HL-60 (cell line): Measurements from ENCODE around the gene SRPRA.

Experiments used
- DNase-seq, 2 experiments: peaks; one replicate each; pipeline ENCODE4 v3.0.0-alpha.2; 2010 to 2020; ENCODE audit warnings: low read depth in 1 of 2, low spot score in 1 of 2
- H3K27ac ChIP-seq: fragments of 250-450 bp; sonication (Bioruptor Pico); replicated peaks from 2 replicates; pipeline ENCODE4 v1.5.1; 2020; ENCODE audit warnings: mild to moderate bottlenecking, moderate library complexity
- H3K27me3 ChIP-seq: fragments of 250-450 bp; sonication (Bioruptor Pico); 2 replicates; pipeline ENCODE4 v1.5.1; 2021; ENCODE audit warnings: mild to moderate bottlenecking, moderate library complexity; ENCODE audit not compliant: insufficient read depth, poor library complexity, severe bottlenecking
- H3K4me3 ChIP-seq: replicated peaks from 2 replicates; pipeline ENCODE4 v1.5.1; 2011; ENCODE audit warnings: mild to moderate bottlenecking, control low read depth, low read length; ENCODE audit not compliant: insufficient read depth
- GABPA ChIP-seq: IDR thresholded peaks from 2 replicates; pipeline ENCODE4 v1.6.1; 2012; ENCODE audit warnings: low read depth
- POLR2AphosphoS5 ChIP-seq: IDR thresholded peaks from 2 replicates; pipeline ENCODE4 v1.6.1; 2012; ENCODE audit warnings: low read depth
- SPI1 ChIP-seq: IDR thresholded peaks from 2 replicates; pipeline ENCODE4 v1.6.1; 2012; ENCODE audit warnings: low read depth, mild to moderate bottlenecking, borderline replicate concordance
- long read RNA-seq: library from polyadenylated mRNA; unstranded; transcript quantifications from one replicate; pipeline ENCODE4 v2.0.0, GENCODE V29; 2020
- TF ChIP-seq, protein P1 (sequence below): IDR thresholded peaks from one replicate; pipeline ENCODE4 v1.5.1; 2011; ENCODE audit warnings: low read length, control low read depth, inconsistent platforms; ENCODE audit not compliant: insufficient read depth
- TF ChIP-seq, protein P2 (sequence below): IDR thresholded peaks from 2 replicates; pipeline ENCODE4 v1.6.1; 2012; ENCODE audit warnings: low read depth; ENCODE audit not compliant: insufficient replicate concordance

SRPRA gene, protein sequence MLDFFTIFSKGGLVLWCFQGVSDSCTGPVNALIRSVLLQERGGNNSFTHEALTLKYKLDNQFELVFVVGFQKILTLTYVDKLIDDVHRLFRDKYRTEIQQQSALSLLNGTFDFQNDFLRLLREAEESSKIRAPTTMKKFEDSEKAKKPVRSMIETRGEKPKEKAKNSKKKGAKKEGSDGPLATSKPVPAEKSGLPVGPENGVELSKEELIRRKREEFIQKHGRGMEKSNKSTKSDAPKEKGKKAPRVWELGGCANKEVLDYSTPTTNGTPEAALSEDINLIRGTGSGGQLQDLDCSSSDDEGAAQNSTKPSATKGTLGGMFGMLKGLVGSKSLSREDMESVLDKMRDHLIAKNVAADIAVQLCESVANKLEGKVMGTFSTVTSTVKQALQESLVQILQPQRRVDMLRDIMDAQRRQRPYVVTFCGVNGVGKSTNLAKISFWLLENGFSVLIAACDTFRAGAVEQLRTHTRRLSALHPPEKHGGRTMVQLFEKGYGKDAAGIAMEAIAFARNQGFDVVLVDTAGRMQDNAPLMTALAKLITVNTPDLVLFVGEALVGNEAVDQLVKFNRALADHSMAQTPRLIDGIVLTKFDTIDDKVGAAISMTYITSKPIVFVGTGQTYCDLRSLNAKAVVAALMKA
- long read RNA-seq, transcript SRPRA-201 (14 exons, 3,069 nt), result major isoform, 327 of 379 reads
- long read RNA-seq, transcript SRPRA-206 (13 exons, 2,453 nt), result minor isoform, 8 of 379 reads
- long read RNA-seq, partial matches to known transcripts, result 21 of 379 reads
- long read RNA-seq, other reads (novel, unspliced or antisense), result 23 of 379 reads

DNA sequence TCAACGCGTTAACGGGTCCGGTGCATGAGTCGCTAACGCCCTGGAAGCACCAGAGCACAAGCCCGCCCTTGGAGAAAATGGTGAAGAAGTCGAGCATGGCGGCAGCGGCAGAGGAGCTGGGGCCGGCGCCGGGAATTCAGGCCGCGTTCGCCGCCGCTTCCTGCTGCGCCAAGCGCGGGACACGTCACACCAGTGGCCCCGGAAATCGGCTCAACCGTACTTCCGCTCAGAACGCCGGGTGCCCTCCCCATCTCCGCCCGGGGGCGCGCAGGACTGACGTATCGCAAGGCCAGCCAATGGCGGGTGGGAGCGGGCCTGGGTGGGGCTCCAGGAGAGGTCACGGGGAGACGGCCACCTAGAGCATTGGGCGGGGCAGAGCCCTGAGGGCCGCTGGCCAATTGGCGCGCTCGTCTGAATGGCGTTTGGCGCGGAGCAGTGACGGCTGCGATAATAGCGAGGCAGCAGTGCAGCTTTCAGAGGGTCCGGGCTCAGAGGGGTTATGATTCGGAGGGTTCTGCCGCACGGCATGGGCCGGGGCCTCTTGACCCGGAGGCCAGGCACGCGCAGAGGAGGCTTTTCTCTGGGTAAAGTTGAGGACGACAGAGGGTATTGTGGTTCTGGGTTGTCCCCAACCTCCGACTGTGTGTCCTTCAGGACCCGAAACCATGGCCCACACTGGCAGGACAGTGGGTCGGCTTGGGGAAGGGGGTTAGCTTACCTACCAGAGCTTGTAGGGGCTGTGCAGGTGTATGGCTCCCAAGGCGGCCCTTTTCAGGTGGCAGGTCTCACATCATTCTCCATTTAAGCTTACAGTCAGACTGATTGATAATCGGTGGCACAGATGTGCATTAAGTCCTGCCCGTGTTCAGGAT is at the start of gene SRPRA, which contains the start of gene FOXRED1:
Gene SRPRA (minus strand): TSS at position 188 of the 872 bp plus-strand sequence. CDS start 91 bp downstream, at position 97.
Gene FOXRED1 (plus strand): TSS at position 447 of the 872 bp plus-strand sequence. CDS start 53 bp downstream, at position 500.
- no peaks in the 10 kb centered on the region for H3K27me3 ChIP-seq
- H3K27ac ChIP-seq, result peak within 1 kb of the TSS; percentile 86
- TF ChIP-seq GABPA (peak; percentile 91), POLR2AphosphoS5 (peak; percentile 73), SPI1 (peak; percentile 25; the same call in 1 of the 2 replicates)
- TF ChIP-seq, protein P1, sequence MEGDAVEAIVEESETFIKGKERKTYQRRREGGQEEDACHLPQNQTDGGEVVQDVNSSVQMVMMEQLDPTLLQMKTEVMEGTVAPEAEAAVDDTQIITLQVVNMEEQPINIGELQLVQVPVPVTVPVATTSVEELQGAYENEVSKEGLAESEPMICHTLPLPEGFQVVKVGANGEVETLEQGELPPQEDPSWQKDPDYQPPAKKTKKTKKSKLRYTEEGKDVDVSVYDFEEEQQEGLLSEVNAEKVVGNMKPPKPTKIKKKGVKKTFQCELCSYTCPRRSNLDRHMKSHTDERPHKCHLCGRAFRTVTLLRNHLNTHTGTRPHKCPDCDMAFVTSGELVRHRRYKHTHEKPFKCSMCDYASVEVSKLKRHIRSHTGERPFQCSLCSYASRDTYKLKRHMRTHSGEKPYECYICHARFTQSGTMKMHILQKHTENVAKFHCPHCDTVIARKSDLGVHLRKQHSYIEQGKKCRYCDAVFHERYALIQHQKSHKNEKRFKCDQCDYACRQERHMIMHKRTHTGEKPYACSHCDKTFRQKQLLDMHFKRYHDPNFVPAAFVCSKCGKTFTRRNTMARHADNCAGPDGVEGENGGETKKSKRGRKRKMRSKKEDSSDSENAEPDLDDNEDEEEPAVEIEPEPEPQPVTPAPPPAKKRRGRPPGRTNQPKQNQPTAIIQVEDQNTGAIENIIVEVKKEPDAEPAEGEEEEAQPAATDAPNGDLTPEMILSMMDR, result no peak
- TF ChIP-seq, protein P2, sequence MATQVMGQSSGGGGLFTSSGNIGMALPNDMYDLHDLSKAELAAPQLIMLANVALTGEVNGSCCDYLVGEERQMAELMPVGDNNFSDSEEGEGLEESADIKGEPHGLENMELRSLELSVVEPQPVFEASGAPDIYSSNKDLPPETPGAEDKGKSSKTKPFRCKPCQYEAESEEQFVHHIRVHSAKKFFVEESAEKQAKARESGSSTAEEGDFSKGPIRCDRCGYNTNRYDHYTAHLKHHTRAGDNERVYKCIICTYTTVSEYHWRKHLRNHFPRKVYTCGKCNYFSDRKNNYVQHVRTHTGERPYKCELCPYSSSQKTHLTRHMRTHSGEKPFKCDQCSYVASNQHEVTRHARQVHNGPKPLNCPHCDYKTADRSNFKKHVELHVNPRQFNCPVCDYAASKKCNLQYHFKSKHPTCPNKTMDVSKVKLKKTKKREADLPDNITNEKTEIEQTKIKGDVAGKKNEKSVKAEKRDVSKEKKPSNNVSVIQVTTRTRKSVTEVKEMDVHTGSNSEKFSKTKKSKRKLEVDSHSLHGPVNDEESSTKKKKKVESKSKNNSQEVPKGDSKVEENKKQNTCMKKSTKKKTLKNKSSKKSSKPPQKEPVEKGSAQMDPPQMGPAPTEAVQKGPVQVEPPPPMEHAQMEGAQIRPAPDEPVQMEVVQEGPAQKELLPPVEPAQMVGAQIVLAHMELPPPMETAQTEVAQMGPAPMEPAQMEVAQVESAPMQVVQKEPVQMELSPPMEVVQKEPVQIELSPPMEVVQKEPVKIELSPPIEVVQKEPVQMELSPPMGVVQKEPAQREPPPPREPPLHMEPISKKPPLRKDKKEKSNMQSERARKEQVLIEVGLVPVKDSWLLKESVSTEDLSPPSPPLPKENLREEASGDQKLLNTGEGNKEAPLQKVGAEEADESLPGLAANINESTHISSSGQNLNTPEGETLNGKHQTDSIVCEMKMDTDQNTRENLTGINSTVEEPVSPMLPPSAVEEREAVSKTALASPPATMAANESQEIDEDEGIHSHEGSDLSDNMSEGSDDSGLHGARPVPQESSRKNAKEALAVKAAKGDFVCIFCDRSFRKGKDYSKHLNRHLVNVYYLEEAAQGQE, result no peak
- peak; percentile 98 to 100 for DNase-seq
- H3K4me3 ChIP-seq, result peak within 1 kb of the TSS; percentile 96

DNA sequence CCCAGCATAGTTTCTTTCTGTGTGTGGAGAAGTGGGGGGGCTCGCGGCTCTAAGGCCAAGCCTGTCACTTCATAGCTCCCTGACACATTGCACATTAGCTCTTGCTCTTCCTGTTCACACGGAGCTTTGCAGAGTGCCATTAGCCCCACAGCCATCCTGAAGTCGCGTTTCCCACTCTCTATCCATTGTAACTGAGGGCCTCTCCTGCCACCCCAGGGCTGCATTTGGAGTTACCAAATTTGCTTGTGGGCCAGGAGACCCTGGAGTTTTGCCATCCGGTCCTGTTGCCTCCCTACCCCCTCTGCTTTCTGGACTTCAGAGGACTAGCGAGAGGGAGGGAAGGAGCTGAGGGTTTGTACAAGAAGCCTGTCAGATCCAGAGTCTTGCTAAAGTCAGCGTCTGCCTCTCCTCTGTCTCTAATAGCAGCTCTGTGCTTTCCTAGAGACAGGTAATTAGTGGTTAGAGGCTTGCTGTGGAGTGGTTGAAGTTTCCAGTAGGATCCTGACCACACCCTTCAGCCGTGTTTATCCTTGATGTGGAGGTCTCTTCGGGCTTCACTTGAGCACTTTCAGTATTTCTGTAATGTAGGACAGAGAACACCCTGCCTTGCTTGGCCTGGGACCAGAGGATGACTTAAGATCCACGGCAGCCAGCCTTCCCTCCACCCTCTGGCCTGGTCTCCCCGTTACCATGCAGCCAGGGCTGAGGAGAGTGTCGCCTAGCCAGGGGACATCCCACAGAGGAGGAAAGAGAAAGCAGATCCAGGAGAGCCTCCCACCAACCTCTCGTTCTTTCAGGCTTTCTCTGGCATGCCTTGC is 49.3 kb upstream of the SRPRA start:
- TF ChIP-seq GABPA, result no peak
- TF ChIP-seq, protein P1, result no peak
- TF ChIP-seq, protein P2, result no peak
- peak; percentile 10; the same call in 1 of the 2 replicates for TF ChIP-seq SPI1
- peak; percentile 47 to 68 for DNase-seq
- peak overlapping the region; percentile 83 for H3K27ac ChIP-seq
- 0 out of 2 replicates have a peak overlapping the region, but pooled peaks have one; percentile 6 for H3K4me3 ChIP-seq
- no peaks in the 10 kb centered on the region for H3K27me3 ChIP-seq

DNA sequence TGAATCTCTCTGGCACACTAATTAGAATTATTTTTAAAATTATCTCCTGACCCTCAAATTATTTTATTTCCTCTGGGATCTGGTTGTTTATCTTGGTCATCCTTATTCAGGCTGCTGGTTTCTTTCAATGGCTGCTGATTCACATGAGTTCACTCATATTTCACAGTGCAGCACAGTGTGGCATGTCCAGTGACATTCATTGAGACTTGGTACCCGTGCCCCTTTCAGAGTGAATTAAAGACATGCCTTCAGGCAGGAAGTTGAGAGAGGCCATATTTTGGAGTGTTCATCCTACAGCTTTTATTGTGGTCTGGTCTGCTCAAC is 48.7 kb upstream of the SRPRA start:
- Histone ChIP-seq H3K27ac (peak overlapping the region; percentile 83), H3K4me3 (no peak overlapping the region), H3K27me3 (no peaks in the 10 kb centered on the region)
- DNase-seq, result no peak
- TF ChIP-seq, protein P1, result no peak
- TF ChIP-seq POLR2AphosphoS5, result no peak
- TF ChIP-seq, protein P2, result no peak
- TF ChIP-seq SPI1, result no peak
- TF ChIP-seq GABPA, result no peak
